Dedifferentiated amniotic fluid mesenchymal stem cell (primary cell): ENCODE results near the gene PSMC5.

Experiments used
- DNase-seq: peaks from one replicate; pipeline ENCODE4 v3.0.0-alpha.2; 2016; ENCODE audit errors: extremely low spot score

Gene PSMC5

GRCh38 chr17:63820963-63821561, 6.2 kb upstream of the PSMC5 start:
- no peak for DNase-seq

- DNase-seq = no peak
These were observed 5.4 kb upstream of the PSMC5 start for GRCh38 chr17:63821804-63822203.

- no peak for DNase-seq
These were observed 4.7 kb upstream of the PSMC5 start for GRCh38 chr17:63822537-63822936.

- no peak for DNase-seq
These were observed 3.4 kb upstream of the PSMC5 start for GRCh38 chr17:63823659-63824331.

GRCh38 chr17:63824362-63824761, 2.9 kb upstream of the PSMC5 start:
- DNase-seq = no peak

- DNase-seq = no peak
These were observed 696 bp upstream of the PSMC5 start for GRCh38 chr17:63826468-63827001.

GRCh38 chr17:63827801-63828221, 580 bp downstream of the PSMC5 start:
- no peak for DNase-seq

GRCh38 chr17:63828936-63829335, 1.7 kb downstream of the PSMC5 start:
- DNase-seq = no peak

- no peak for DNase-seq
These were observed 3.0 kb downstream of the PSMC5 start for GRCh38 chr17:63830278-63830677.

GRCh38 chr17:63830904-63831491, 3.8 kb downstream of the PSMC5 start:
- DNase-seq = no peak

GRCh38 chr17:63831505-63831904, 4.3 kb downstream of the PSMC5 start:
- no peak for DNase-seq

GRCh38 chr17:63832014-63832413, 4.8 kb downstream of the PSMC5 start:
- no peak for DNase-seq

GRCh38 chr17:63832455-63832854, 5.2 kb downstream of the PSMC5 start:
- no peak for DNase-seq

GRCh38 chr17:63833026-63833740, 6.0 kb downstream of the PSMC5 start:
- no peak for DNase-seq

GRCh38 chr17:63833741-63834373, 6.6 kb downstream of the PSMC5 start:
- DNase-seq = no peak

- no peak for DNase-seq
These were observed 7.4 kb downstream of the PSMC5 start for GRCh38 chr17:63834431-63835166.

- no peak for DNase-seq
These were observed 8.0 kb downstream of the PSMC5 start for GRCh38 chr17:63835167-63835720.

- DNase-seq = no peak
These were observed 9.6 kb downstream of the PSMC5 start for GRCh38 chr17:63836811-63837210.

GRCh38 chr17:63837480-63837879, 10.2 kb downstream of the PSMC5 start:
- no peak for DNase-seq

GRCh38 chr17:63837962-63838600, 10.8 kb downstream of the PSMC5 start:
- no peak for DNase-seq
